GM13977 (cell line): ENCODE results near the gene CCNY.

Experiments
- DNase-seq: peaks from one replicate; pipeline ENCODE4 v3.0.0; 2012; ENCODE audit warnings: low spot score
- in situ Hi-C: fragments of 300-500 bp; cut with MboI; formaldehyde crosslinking; loops from one replicate; pipeline ENCODE4 v1.12.0; 2022; ENCODE audit warnings: low sequenced_read_pairs, low pct_unique_long_range_greater_than_20kb, mixed read lengths, inconsistent platforms; ENCODE audit not compliant: unreplicated experiment
- TF ChIP-seq, protein P1 (sequence below): IDR thresholded peaks from 2 replicates; pipeline ENCODE4 v1.5.1; 2012; ENCODE audit warnings: mild to moderate bottlenecking, control low read depth; ENCODE audit not compliant: insufficient read depth; ENCODE audit errors: extremely low read depth, missing control alignments

CCNY gene

DNA sequence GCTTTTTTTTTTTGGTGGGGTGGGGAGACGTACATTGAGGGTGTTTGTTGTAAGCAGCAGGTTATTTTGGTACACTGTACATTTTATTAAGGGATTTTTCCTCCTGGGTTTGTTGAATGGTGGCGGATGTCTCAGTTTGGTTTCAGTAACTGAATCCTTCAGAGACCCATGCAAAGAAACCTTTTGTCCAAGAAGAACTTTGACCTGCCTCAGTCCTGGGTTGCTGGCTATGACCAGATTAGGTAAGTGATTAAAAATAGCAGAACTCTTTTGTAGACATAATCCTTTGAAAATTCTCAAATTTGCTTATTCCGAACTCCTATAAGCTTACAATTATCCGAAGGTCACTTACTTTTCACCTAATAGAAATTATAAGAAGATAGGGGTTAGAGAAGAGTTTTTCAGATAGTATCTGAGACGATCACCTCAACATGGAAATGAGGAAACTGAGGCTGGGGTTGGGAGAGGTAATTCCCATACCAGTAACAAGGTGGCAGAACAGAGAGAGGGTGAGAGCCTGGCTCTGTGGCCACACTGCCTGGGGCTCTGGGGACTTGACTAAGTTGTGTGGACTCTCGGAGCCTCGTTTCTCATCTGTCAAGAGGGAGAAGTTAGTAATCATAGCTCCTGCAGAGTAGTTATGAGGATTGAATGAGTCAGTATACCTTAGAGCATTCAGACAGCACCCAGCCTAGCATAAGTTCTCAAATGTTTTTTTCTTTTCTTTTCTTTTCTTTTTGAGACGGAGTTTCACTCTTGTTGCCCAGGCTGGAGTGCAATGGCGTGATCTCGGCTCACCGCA is 87.4 kb downstream of the CCNY start:
- in situ Hi-C loops = no loop called here
- DNase-seq = no peak
- TF ChIP-seq, protein P1, sequence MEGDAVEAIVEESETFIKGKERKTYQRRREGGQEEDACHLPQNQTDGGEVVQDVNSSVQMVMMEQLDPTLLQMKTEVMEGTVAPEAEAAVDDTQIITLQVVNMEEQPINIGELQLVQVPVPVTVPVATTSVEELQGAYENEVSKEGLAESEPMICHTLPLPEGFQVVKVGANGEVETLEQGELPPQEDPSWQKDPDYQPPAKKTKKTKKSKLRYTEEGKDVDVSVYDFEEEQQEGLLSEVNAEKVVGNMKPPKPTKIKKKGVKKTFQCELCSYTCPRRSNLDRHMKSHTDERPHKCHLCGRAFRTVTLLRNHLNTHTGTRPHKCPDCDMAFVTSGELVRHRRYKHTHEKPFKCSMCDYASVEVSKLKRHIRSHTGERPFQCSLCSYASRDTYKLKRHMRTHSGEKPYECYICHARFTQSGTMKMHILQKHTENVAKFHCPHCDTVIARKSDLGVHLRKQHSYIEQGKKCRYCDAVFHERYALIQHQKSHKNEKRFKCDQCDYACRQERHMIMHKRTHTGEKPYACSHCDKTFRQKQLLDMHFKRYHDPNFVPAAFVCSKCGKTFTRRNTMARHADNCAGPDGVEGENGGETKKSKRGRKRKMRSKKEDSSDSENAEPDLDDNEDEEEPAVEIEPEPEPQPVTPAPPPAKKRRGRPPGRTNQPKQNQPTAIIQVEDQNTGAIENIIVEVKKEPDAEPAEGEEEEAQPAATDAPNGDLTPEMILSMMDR = no peak

DNA sequence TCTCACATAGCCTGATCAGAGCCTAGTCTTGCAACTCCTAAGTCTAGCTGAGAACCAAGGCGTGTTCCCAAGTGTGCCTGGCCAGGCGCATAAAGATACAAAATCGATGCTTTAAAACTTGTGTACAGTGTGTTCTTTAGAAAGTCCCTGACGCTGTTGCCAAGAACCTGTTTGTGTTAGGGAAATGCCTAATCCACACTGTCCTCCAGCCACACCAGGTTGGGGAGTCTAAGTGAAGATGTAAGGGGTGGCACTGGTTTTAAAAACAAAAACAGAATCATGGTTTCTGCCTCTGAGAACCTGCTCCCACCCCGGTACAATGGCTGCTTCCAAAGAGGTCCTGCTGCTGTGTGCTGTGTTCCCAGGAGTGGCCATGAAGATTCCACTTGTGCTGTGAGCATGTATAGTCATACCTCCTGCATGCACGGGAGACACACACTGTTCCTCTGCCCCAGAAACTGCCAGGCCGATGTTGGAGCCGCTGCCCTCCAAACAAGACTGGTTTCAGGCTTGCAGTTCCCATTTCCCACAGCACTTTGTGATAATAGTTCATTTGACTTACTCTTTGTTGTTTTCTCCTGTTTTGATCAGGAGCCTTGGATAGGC is 88.5 kb downstream of the CCNY start:
- in situ Hi-C loops = no loop called here
- no peak for DNase-seq
- TF ChIP-seq, protein P1 = no peak

DNA sequence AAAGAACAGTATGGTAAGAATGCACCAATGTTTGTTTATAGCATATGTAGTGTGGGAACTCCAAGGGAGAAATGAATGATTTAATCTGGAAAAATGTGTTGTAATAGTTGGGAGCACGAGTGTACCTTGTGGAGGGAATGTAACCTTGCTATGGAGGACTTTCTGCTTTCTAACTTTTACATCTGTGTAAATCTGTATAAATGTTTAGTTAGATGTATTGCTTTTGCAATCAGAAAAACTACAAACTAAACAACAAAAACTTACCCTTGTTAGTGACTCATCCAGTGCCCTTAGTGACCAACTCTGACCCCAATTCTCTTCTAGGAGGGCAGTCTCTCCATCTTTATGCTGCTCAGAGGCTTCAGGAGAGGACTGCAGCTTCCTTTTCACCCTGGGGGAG is 89.3 kb downstream of the CCNY start:
- TF ChIP-seq, protein P1 = no peak
- DNase-seq = no peak
- in situ Hi-C loops = no loop called here

DNA sequence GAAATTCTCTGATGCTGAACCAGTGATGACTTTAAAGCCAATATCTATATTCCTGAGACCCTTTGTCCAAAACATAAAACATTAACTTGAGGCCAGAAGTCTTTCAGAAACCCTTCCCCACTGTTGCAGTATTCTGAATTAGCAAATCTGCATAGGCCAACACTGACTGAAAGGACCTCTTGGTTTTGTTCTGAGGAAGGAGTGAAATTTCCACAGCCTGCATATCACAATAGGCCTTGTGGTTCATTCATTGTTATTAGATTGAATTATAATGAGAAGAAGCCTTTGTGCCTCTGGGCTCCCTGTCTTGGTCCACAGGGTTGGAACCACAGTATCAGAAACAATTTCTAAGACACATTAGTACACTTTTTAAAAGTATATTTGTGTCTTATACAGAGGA is 90.3 kb downstream of the CCNY start:
- in situ Hi-C loops = no loop called here
- DNase-seq = no peak
- TF ChIP-seq, protein P1 = no peak

DNA sequence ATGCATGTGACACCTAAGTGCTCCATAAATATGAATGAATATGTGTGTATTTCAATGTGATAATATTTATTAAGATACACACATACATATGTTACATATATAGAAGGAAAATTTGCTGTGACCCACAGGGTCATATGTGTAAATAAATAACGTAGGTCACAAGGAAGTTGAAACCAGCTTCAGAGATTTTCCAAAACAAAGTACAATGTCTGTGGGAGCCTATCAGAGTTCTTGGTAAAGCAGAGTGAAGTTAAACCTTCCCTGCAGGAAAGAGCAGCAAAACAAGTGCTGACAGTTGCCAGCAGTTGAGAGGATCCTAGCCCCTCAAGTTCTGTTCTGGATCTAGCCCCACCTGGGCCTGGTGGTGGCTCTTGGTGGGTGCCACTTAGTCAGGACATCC is 91.2 kb downstream of the CCNY start:
- in situ Hi-C loops = no loop called here
- TF ChIP-seq, protein P1 = no peak
- no peak for DNase-seq

DNA sequence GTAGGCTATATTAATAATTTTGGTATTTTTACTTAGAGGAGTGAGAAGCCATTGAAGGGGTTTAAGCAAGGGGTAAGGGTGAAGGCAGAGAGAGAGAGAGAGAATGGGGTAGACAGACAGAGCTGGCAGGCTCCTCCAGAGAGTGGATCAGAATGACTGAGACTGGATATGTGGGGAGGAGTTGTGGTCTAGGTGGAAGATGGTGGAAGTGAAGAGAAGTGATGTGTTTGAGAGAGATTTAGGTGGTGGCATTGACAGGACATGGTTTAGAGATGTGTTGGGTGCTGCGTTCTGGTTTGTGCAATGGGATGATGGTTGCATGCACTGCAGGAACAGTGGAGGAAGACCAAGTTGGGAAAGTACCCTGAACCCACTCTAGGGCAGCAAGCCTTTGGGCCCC is 92.2 kb downstream of the CCNY start:
- no peak for DNase-seq
- in situ Hi-C loops = no loop called here
- TF ChIP-seq, protein P1 = no peak
